GM21529 (cell line): ENCODE data around the gene SLC22A23.

Source experiments
- ATAC-seq: cut with Tn5 transposase; IDR thresholded peaks from one replicate; pipeline ENCODE4 v1.9.1; 2021; ENCODE audit not compliant: unreplicated experiment

Gene SLC22A23

DNA sequence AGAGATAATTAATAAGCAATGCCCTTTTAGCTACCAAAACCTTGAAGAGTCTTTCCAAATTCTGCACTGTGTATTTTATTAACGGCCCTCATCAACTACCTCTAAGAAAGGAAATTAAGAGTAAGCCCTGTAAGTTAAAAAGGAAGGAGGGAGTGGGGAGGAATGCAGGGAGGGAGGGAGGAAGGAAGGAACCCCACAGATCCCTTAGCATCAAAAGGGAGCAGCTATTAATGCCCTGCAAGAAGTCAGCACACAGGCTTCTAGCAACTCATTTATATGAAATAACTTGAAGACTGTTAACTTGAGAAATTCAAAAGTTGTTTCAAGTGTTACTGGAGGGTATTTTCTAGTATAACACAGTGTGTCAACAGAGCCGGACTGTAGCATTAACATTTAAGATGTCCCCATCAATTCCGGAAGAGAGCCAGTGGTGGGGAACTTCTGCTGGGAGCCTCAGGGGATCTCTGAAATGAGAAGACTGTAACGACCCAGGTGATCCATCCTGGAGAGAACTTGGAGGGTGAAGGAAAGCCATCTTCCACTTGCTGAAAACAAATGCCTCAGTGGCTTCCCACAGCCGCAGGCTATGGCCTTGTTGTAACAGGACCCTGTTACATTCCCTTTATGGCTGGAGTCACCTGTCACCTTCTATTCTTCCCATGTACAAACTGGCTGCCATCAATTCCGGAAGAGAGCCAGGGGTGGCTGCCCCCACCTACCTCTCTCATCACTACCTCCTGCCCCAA is 33.2 kb downstream of the SLC22A23 start:
- no peak for ATAC-seq

DNA sequence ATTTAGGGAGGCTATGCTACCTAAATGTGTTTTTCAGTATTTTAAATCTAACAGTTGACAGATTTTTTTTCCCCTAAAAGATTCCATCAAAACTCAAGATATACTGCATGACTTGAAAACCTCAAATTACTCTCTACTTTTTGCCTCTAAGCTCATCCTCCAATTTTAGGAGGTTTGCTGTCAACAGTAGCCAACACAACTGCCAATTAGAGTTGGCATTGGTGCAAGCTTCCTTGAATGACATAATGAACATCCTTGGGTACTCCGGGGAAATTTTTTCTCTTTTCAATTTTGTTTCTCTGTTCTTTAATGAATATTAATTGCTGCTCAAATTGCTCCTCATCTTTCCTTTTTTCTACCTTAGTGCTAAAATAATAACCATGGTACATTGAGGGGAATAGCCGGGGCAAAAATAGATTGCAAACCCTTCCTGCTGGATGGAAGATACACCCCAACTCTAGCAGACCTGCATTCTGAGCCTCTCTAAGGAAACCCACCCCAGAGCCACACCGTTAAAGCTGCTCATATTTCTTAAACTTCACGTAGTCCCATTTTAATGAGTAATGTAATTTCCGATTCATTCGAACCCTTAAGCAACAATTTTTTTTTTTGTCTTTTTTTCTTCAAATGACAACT is 34.3 kb downstream of the SLC22A23 start:
- no peak for ATAC-seq

DNA sequence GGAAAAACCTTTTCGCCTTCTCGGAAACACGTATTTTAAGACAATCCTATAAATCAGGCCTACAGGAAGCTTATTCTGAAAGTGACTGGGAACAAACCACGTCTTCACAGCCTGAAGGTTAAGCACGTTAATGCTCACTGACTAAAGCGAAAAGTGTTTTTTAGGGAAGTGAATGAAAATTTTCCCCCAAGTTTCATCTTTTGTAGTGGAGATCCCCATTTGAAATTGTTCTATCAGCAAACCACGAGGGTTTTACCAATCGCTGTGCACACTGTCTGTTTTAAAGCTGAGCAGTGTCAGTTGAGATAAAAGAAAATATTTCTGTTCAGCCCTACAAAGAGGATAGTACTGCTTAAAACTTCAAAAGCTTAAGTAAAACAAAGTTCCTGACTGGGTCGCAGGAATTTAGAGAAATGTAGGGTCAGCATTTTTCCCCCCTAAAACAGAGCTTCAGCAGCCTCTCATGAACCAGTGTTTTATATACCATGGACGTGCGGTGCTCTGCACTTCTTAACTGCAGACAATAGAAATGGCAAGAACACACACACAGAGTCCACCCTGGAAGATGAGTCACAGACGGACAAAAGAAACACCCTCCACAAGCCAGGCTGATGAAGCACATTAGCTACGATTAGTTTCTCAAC is 34.9 kb downstream of the SLC22A23 start:
- no peak for ATAC-seq

DNA sequence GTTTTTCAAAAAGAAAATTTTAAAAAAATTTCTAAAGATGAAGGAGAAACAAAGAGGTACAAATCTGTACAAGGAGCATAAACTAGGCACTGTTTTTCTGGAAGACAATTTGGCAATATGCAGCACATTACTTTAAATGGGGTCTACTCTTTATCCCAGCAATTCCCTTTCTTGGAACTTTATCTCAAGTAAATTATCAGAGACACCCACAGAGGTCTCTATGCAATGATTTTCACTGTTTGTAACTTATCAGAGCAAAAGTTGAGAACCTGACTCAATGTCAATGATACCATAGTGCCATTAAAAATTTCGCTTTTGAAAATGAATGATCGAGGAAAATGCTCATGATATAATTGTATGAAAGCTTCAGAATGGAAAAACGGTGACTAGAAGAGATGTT is 35.7 kb downstream of the SLC22A23 start:
- no peak for ATAC-seq

DNA sequence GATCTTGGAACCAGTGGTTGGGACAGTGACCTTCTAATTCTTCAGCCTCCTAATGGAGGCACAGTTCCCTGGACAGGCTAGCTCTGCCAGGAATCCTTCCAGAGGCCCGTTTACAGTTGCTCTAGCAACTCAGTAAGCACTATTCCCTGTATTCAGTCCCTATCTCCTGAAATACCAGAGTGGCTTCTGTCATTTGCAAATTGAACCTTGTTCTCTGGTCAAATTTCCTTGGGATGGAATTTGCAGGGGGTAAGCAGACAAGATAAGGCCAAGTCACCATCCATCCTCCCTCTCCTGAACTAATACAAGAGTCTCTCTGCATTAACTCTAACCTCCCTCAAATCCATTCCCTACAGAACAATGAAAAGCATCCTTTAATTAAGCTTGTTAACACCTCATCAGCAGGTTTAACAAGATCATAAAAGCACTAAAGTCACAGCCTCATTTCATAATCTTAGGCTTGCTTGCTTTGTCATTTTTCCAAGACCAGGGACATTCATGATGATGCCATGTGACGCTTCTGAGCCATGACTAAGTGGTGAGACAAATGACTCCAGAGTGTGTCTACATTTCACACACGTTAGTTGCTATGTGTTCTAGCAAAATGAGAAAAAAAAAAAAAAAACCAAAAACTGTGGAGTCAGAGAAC is 37.1 kb downstream of the SLC22A23 start:
- no peak for ATAC-seq

DNA sequence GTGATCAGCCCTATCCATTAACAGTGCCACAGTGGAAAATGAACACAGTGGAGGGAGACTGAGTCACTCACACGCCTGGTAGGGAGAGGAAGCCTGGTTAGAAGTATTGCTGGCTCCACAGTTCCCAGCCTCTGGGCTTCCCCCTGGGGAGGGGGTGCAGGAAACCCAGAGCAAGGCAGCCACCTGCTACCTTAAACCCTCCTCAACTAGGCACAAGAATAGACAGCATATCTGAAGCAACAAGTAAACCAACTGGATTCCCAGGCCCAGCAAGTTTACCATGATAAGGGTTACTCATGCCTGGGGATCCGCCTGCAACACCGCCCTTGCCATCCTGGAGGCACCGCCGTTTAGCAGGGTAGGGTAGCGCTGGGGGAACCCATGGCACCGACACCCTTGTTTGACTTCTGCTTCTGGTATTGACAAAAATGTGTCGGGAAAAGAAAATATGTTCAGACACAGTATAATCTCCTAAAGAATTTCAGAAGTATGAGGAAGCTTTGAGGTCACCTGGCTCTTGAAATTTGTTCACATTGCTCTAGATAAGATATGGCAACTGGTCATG is 38.3 kb downstream of the SLC22A23 start:
- no peak for ATAC-seq

DNA sequence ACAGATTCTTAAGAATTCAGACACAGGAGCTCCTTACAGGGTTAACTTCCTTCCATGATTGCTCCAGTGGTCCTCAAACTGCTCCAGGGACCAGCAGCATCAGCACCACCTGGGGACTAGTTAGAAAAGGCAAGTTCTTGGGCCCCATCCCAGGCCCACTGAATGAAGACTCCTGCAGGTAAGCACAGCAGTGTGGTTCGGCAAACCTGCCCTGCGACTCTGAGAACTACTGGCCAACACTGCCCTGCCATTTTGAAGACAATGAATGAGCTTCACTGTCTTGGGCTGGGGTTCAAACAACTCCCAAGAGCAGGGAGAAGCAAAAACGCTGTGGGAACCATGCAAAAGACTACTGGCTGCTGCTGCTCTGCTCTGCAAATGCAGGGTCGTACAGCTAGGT is 39.4 kb downstream of the SLC22A23 start:
- ATAC-seq, result no peak

DNA sequence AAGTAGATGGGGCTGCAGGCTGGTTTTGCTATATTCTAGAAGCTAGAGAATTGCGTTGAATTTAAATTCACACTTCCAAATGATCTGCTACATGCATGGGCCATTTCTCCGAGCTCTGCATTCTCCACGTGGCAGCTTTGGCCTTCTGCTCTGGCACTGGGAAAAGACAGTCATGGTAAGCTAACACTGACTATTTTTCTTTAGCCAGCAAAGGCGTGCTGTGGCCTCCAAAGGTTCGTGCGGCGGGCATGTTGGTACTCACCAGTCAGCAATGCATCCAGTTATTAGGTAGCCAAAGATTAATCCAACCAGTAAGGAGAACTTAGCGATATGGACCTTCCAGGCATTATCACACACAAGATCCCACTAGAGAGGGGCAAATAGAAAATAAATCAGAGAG is 41.4 kb downstream of the SLC22A23 start:
- ATAC-seq, result no peak

DNA sequence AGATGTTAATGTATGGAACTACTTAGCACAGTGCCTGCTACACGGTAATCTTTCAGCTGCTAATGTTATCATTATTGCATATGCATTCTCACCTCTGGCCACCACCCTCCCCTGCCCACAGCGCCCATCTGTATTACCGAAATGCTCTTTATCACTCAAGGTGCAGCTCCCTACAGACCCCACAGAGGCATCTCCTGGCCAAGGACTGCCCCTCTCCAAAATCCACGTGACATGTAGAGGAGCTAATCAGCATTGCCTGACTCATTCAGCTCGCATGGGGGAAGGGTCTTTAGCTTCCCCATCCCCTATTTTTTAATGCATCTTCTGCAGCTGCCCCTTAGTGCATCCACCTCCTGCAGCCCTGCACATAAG is 41.8 kb downstream of the SLC22A23 start:
- ATAC-seq, result no peak

DNA sequence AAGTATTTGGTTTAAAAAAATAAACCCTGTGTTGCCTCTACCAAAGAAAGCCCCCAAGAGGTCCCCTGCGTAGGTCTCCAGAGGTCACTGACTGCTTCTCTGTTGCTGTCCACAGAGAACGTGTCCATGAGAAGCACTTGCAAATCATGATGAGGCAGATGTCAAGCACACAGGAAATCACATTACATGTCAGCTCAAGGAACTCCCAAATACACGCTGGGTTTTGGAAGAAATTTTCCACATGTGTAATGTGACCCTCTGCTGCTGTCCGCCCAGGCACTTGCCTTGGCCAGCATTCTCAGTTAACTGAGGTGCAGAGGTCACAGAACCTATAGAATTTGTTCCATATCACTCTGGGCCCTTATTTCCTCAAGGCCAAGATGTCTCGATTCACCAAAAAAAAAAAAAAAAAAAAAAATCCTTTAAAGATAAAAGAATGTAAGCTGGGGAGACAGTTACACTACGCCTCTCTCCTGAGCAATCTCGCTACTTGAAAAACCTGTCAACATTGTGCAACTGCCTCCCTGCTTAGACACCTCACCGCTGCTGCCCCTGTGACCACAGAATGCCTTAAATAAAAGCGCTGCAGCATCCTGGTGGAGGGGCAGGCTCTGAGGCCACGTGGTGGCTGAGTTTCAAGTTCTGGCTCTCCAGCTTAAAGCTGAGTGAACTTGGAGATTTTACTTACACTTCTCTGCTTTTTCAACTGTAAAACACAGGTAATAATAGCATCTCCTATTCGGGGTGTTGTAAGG is 42.3 kb downstream of the SLC22A23 start:
- no peak for ATAC-seq

DNA sequence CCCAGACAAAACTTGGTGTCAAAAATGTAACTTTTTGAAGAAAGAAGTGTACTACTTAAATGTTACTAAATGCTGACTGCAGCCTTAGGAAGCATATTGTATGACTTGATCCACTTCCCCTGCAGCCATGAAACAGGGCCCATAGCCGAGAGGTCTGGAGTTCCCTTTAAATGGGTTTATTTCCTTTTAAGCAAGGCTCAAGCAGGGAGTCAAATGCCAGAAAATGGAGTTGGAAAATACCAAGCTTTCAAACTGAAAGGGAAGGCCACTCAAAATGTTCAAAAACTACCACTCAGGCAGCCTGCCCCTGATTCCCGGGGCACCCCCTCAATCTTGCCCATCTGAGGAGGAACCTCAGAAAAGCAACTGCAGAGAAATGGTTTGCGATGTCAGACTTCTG is 43.3 kb downstream of the SLC22A23 start:
- no peak for ATAC-seq

DNA sequence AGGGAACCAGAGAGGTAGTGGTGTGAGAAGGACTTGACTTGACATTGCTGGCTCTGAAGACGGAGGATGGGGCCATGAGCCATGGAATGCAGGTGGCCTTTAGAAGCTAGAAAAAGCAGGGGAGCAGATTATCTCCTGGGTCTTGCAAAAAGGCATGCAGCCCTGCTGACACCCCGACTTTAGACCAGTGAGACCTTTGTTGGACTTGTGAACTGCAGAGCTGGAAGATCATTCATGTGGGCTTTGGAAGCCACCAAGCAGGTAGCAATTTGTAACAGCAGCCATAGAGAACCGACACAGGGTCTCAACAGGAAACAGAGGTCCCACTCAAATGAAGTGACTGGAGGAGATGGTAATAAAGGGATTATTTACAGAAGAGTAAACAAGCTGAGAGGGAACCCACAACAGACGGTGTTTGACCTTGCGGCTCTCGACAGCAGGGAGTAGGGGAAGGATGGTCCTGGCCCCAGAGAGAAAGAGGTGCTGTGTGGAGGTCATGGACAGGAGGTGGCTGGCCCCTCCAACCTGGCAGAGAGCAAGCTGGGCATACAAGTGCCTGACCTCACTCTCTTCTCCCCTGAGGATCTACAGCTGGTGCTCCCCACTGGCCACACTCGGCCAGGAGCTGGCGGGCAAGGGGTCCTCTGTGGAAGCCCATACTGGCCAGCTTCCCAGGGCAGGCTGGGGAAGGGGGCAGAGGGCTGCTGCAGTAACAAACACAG is 43.9 kb downstream of the SLC22A23 start:
- ATAC-seq, result no peak

DNA sequence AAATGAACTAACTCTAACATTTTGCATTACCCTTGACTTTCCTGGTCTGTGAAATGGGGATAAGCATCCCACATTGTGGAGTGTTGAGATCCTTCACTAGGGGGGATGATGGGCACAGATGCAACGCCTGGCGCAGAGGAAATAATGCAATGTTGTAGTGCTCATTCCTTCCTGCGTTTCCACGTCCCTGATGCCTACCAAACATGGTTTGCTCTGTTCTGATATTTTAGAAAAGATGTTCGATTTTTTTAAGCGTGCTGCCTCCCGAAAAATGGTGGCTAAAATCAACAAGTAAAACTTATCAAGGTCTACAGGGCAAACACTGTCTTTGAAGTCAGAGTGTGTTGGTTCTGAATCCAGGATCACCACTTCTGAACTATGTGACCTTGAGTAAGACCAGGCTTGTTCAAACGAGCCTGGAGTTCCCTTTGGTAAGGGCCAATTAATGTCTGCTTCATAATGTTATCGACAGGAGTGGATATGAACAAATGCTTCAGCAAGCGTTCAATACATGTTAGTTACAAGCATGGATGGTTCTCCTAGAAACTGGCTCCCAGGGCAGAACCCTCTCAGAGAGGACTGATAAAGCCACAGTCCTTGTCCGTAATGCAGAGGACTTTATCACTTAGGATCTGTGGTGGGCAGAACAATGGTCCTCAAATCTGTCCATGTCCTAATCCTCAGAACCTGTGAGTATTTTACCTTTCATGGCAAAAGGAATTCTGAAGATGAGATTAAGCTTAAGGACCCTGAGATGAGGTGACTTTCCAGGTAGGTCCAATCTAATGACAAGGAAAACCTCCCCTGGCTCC is 44.7 kb downstream of the SLC22A23 start:
- no peak for ATAC-seq

DNA sequence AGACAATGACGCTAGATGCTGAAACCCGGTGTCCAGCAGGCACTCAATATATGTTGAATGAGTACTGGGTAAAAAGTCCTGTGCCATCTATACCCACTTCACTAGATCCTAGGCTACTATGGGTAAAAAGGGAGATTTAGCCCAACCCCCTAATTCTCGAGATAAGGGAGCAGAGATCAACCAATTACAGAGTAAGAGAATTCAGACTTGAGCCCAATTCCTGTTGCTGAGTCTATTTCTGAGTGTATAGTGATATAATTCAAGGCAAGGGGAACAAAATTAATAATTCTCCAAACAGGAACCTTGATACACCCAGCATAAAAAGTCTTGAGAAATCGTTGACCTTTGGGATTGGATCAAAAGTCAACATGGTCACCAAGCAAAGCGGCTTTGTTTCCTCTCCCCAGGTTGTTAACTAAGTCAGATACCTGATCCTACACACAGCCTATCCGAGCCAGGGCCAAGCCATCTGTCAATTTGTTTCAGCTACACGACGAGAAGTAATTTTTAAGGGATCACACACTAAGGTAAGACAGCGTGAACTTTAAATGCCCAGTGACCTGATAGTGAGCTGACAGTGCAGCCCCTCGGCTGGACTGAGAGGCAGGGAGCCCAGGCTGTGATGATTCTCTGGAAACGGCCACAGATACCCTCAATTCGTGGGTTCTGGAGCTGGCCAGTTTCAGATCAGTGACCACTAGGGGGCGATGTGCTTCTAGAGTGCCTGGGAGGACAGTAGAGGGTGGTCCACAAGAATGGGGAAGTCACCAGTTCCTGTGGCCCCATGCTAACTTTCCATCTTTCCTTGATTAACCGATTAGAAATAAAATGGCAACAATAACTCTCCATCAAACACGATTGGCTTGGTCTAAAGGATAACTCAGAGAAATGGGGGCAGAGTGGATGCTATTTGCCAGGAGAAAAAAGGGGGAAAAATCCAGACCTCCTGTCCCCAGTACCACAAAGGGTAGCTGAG is 46.2 kb downstream of the SLC22A23 start:
- no peak for ATAC-seq

DNA sequence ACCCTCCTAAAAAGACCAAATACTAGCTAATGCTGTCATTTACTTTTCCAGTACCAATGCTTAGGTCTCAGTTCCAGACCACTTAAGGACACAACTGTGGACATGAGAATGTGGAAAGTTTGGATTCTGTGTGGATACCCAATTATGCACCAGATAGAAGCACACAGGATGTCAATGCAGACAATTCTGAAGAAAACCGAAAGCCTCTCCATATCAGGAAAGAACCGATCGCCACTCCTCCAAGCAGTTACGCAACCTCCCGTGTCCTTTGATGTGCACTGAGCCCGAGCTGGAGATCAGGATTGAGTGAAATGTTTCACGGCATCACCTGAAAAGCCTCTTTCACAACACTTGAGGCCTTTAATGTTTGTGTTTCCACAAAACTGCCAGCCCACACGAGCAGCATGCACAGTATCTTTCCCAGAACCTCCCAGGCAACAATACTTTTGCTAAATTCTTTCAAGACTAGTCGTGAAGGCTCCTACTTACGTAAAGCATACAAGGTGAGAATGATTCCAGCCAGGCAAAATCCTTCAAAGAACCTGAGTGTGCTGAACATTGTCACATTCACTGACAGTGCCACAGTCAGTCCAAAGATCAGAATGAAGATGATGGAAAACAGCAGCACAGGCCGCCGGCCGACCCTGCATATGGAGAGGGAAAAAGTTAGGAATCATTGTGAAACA is 47.0 kb downstream of the SLC22A23 start:
- no peak for ATAC-seq

DNA sequence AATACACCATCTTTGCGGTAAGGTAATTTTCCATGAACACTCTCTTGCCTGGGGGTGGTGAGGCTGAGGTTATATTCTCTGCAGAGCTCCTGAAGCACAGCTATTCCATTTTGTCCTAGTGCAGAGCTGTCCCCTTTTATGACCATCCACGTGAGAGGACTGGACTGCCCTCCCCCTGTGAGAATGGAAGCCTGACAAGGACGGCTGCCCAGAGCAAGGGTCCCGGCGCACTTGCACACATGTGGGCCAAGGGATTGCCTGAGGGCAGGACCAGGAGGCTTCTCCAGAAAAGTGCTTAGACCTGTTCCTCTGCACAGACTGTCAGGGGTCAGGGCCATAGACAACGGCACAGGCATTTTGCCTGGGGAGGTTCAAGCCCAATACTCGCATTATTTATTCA is 48.2 kb downstream of the SLC22A23 start:
- no peak for ATAC-seq

DNA sequence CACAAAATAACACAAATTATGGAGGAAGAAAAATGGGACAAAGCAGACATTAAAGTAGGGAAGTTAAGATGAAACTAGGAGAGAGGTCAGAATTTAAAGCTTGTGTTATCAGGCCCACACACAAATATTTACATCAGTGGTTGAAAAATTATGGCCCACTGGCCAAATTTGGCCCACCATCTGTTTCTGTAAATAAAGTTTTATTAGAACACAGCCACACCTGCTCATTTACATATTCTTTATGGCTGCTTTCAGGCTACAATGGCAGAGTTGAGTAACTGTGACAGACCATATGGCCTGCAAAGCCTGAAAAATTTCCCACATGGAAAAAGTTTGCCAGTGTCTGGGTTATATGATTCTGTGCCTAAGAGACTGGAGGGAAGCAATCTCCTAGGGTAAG is 49.0 kb downstream of the SLC22A23 start:
- no peak for ATAC-seq
